PFSK-1 (cell line): ENCODE measurements around the gene APP.

ENCODE experiments used
- POLR2AphosphoS5 ChIP-seq: IDR thresholded peaks from 2 replicates; pipeline ENCODE4 v1.6.1; 2012; ENCODE audit warnings: low read depth, mild to moderate bottlenecking, control low read depth, low read length, moderate library complexity
- TAF1 ChIP-seq: IDR thresholded peaks from 2 replicates; pipeline ENCODE4 v1.6.1; 2012; ENCODE audit warnings: low read length, control low read depth, borderline replicate concordance; ENCODE audit not compliant: insufficient read depth
- TF ChIP-seq, protein P1 (sequence below), 2 experiments: IDR thresholded peaks; 2 replicates each; pipeline versions ENCODE4 v1.6.1 to v1.8.0; 2011 to 2012; ENCODE audit warnings: low read depth in 2 of 2, low read length in 2 of 2, control low read depth in 1 of 2, inconsistent platforms in 1 of 2, mild to moderate bottlenecking in 1 of 2, moderate library complexity in 1 of 2; ENCODE audit not compliant: insufficient read depth in 1 of 2

DNA sequence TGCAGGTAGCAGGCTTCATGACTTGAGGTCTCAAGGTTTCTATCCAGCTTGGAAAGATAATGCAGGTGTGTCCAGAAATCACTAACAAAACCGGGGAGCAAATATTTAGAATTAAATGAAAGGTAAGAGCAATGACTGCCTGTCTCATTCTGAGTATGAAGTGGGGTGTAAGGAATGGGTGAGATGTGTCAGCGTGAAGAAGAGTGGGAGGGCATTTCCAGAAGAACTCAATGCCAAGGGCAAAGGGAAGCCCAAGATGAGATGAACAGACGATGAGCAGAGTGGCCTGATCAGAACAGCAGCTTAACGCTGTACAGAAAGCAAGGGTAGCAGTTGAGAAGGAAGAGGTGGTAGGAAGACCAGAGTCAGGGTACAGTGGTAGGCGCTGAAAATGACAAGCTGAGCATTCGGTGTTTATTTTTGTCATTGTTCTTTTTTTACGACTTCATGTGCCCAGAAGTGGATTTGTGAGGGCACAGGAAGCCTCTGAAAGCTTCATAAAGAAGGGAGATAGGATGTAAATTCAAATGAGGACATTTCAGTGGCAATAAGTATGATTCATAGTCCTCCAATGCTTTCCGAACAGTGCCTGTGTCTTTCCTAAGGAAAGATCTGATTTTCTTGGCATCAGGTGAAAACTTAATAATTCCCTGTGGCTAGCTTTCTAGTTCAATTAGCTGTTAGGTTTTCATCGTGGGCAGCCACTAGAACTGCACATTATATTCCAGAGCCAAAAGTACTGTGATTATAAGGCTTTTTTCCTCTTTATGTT is 190.5 kb downstream of the APP start:
- TF ChIP-seq POLR2AphosphoS5 (no peak), TAF1 (no peak)
- TF ChIP-seq, protein P1, sequence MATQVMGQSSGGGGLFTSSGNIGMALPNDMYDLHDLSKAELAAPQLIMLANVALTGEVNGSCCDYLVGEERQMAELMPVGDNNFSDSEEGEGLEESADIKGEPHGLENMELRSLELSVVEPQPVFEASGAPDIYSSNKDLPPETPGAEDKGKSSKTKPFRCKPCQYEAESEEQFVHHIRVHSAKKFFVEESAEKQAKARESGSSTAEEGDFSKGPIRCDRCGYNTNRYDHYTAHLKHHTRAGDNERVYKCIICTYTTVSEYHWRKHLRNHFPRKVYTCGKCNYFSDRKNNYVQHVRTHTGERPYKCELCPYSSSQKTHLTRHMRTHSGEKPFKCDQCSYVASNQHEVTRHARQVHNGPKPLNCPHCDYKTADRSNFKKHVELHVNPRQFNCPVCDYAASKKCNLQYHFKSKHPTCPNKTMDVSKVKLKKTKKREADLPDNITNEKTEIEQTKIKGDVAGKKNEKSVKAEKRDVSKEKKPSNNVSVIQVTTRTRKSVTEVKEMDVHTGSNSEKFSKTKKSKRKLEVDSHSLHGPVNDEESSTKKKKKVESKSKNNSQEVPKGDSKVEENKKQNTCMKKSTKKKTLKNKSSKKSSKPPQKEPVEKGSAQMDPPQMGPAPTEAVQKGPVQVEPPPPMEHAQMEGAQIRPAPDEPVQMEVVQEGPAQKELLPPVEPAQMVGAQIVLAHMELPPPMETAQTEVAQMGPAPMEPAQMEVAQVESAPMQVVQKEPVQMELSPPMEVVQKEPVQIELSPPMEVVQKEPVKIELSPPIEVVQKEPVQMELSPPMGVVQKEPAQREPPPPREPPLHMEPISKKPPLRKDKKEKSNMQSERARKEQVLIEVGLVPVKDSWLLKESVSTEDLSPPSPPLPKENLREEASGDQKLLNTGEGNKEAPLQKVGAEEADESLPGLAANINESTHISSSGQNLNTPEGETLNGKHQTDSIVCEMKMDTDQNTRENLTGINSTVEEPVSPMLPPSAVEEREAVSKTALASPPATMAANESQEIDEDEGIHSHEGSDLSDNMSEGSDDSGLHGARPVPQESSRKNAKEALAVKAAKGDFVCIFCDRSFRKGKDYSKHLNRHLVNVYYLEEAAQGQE (IDR thresholded peaks at IDR 0.05; ENCODE audit: insufficient read depth in 1 of 2, low read depth in 2 of 2, low read length in 2 of 2) = no peak
